Mesodermal cell (in vitro differentiated cells): ENCODE results near the gene HSPA4L.

ENCODE experiments used
- H3K27ac ChIP-seq: 2 replicates; pipeline ENCODE4 v1.7.0; 2013; ENCODE audit warnings: mild to moderate bottlenecking, low read depth, low read length, moderate library complexity; ENCODE audit not compliant: severe bottlenecking
- H3K36me3 ChIP-seq: 2 replicates; pipeline ENCODE4 v1.7.1; 2013; ENCODE audit warnings: mild to moderate bottlenecking, low read length, moderate library complexity; ENCODE audit not compliant: control insufficient read depth, insufficient read depth
- H3K4me1 ChIP-seq: one replicate; pipeline ENCODE4 v1.7.1; 2013; ENCODE audit warnings: mild to moderate bottlenecking, low read length; ENCODE audit not compliant: insufficient read depth, control insufficient read depth, poor library complexity, severe bottlenecking
- H3K4me3 ChIP-seq: 2 replicates; pipeline ENCODE4 v1.7.0; 2013; ENCODE audit warnings: low read length, control low read depth, mild to moderate bottlenecking; ENCODE audit not compliant: insufficient read depth, poor library complexity, severe bottlenecking; ENCODE audit errors: extremely low read depth
- H3K9me3 ChIP-seq: 2 replicates; pipeline ENCODE4 v1.7.1; 2013; ENCODE audit warnings: mild to moderate bottlenecking, low read length, moderate library complexity; ENCODE audit not compliant: control insufficient read depth
- WGBS, 2 experiments: methylation state at CpG; one replicate each; pipeline ENCODE4 v1.1.5; 2013; ENCODE audit warnings: missing lambda C conversion rate in 2 of 2; ENCODE audit not compliant: insufficient coverage in 2 of 2; 5-methylcytosine and 5-hydroxymethylcytosine counted together

HSPA4L gene

GRCh38 chr4:127771535-127772275, 10.4 kb upstream of the HSPA4L start:
- WGBS, 2 experiments = 80 to 86% methylated on average over 1 of the region's 4 CpGs
- H3K36me3 ChIP-seq = no peaks in the 10 kb centered on the region
- no peaks in the 10 kb centered on the region for H3K9me3 ChIP-seq
- H3K4me3 ChIP-seq = no peak overlapping the region
- H3K4me1 ChIP-seq = no peaks in the 10 kb centered on the region
- no peak overlapping the region for H3K27ac ChIP-seq

DNA sequence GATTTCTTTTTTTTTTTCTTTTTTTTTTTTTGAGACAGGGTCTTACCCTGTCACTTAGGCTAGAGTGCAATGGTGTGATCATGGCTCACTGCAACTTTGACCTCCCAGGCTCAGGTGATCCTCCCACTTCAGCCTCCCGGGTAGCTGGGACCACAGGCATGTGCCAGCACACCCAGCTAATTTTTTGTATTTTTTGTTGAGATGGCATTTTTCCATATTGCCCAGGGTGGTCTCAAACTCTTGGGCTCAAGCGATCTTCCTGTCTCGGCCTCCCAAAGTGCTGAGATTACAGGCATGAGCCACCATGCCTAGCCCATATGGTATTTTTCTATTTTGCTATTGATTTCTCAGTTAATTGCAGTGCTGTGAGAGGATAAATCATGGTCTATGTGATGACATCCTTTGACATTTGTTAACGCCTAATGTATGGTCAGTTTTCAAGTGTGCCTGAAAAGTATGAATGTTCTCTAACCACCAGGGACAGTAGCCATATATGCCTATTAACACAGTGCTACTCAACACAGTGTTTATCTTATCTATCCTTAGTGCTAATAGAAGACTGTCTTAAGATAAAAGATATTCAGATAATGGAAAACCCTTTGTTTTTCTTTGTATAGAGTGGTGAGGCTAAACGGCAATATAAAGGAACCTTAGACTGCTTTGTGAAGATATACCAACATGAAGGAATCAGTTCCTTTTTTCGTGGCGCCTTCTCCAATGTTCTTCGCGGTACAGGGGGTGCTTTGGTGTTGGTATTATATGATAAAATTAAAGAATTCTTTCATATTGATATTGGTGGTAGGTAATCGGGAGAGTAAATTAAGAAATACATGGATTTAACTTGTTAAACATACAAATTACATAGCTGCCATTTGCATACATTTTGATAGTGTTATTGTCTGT, 9.1 kb upstream of the HSPA4L start:
- no peaks in the 10 kb centered on the region for H3K9me3 ChIP-seq
- no peak overlapping the region for H3K4me3 ChIP-seq
- WGBS, 2 experiments = 79 to 92% methylated on average over 3 of the region's 10 CpGs
- H3K4me1 ChIP-seq = no peaks in the 10 kb centered on the region
- no peak overlapping the region for H3K27ac ChIP-seq
- no peaks in the 10 kb centered on the region for H3K36me3 ChIP-seq

GRCh38 chr4:127775843-127776242, 6.3 kb upstream of the HSPA4L start:
- 88% methylated on average over 2 of the region's 4 CpGs; no CpG with 5 or more reads in 1 of the 2 experiments for WGBS, 2 experiments
- H3K36me3 ChIP-seq = no peaks in the 10 kb centered on the region
- no peaks in the 10 kb centered on the region for H3K9me3 ChIP-seq
- no peaks in the 10 kb centered on the region for H3K4me1 ChIP-seq
- H3K4me3 ChIP-seq = no peak overlapping the region
- H3K27ac ChIP-seq = no peak overlapping the region

- H3K4me3 ChIP-seq = no peak overlapping the region
- 80 to 100% methylated on average over 1 of the region's 2 CpGs for WGBS, 2 experiments
- no peaks in the 10 kb centered on the region for H3K4me1 ChIP-seq
- H3K9me3 ChIP-seq = no peaks in the 10 kb centered on the region
- H3K36me3 ChIP-seq = no peaks in the 10 kb centered on the region
- H3K27ac ChIP-seq = no peak overlapping the region
Observed at GRCh38 chr4:127776620-127777019, 5.5 kb upstream of the HSPA4L start.

- Histone ChIP-seq H3K4me1 (no peaks in the 10 kb centered on the region), H3K9me3 (no peaks in the 10 kb centered on the region), H3K36me3 (no peaks in the 10 kb centered on the region), H3K4me3 (no peak overlapping the region), H3K27ac (no peak overlapping the region)
- 86 to 97% methylated on average over 2 to 3 of the region's 3 CpGs for whole genome bisulfite sequencing, 2 experiments
Observed at GRCh38 chr4:127777487-127777886, 4.6 kb upstream of the HSPA4L start.

GRCh38 chr4:127778102-127778501, 4.0 kb upstream of the HSPA4L start:
- Histone ChIP-seq H3K36me3 (no peaks in the 10 kb centered on the region), H3K4me3 (no peak overlapping the region), H3K27ac (no peak overlapping the region), H3K9me3 (no peaks in the 10 kb centered on the region), H3K4me1 (no peaks in the 10 kb centered on the region)
- no CpG with 5 or more reads among the region's 2 CpGs for WGBS, 2 experiments

DNA sequence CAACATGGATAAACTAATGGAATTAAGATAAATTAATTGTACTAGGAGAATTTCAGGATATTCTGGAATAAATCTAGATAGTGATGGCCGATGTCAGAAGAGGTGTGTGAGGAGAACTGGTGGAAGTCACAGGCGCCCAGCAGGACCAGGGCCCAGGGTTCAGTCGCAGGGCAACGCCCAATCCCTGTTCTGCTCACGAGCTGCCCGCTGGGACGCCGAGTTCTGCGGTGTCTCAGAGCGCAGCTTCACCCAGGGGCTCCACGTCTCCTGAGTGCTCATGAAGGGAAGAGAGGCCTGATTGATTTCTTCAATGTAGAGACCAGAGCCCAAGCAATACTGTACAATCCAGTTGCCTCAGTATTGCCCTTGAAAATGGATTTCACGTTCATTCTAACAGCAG, 1.5 kb upstream of the HSPA4L start:
- Histone ChIP-seq H3K4me1 (no peaks in the 10 kb centered on the region), H3K9me3 (no peaks in the 10 kb centered on the region), H3K36me3 (no peaks in the 10 kb centered on the region), H3K27ac (no peak overlapping the region), H3K4me3 (no peak overlapping the region)
- 95 to 98% methylated on average over 11 of the region's 12 CpGs for WGBS, 2 experiments

- Histone ChIP-seq H3K9me3 (no peaks in the 10 kb centered on the region), H3K4me3 (peak overlapping the region; percentile 53), H3K36me3 (no peaks in the 10 kb centered on the region), H3K4me1 (no peaks in the 10 kb centered on the region), H3K27ac (peak overlapping the region; percentile 56)
- WGBS, 2 experiments = 47 to 60% methylated on average over 24 to 31 of the region's 43 CpGs
Observed at GRCh38 chr4:127781300-127782024, 660 bp upstream of the HSPA4L start.

GRCh38 chr4:127782025-127782274, 172 bp upstream of the HSPA4L start:
- H3K4me1 ChIP-seq = no peaks in the 10 kb centered on the region
- WGBS, 2 experiments = 1 to 2% methylated on average over 22 to 24 of the region's 30 CpGs
- no peaks in the 10 kb centered on the region for H3K36me3 ChIP-seq
- H3K4me3 ChIP-seq = peak overlapping the region; percentile 53
- peak overlapping the region; percentile 56 for H3K27ac ChIP-seq
- no peaks in the 10 kb centered on the region for H3K9me3 ChIP-seq

DNA sequence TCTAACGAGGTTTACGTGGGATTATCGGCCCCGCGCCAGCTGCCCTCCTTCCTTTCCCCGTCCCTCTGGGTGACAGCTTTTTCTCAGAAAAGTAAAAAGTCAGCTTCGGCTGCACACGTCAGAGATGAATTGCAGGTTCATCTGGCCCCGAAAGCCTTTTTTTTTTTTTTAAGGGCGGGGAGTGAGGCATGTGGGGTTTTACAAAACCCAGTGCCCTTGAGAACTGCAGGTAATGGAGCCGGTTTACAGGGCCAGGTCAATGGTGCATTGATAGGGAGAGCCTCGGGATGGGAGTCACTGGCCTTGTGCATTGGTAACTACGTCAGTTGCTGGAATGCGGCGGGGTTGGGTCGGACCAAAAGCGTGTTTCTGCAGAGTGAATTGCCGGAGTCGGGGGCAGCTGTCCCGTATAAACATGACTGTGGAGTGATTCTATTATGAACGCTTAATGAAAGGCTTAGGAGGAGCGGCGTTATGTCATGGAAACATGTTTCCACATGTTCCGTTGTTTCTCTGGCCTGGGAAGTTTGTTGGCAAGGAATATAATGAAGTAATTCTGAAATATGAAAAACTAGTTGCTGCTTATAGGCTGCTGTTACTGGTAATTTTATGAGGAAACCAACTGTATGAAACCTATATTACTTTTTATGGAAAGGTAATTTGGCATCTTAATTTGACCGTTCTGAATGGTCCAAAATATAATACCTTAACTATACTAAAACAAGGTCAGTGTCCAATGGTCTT, 1.1 kb downstream of the HSPA4L start:
- 33 to 36% methylated on average over 21 to 22 of the region's 25 CpGs for WGBS, 2 experiments
- Histone ChIP-seq H3K9me3 (no peaks in the 10 kb centered on the region), H3K27ac (no peak overlapping the region), H3K4me1 (no peaks in the 10 kb centered on the region), H3K4me3 (peak overlapping the region; percentile 53), H3K36me3 (no peaks in the 10 kb centered on the region)
